ENCODE measurements around the gene ZNF200.

The ZNF200 gene

GRCh38 chr16:3194792-3195191 is 40.2 kb downstream of the ZNF200 start:
- TF ChIP-seq, protein P1, sequence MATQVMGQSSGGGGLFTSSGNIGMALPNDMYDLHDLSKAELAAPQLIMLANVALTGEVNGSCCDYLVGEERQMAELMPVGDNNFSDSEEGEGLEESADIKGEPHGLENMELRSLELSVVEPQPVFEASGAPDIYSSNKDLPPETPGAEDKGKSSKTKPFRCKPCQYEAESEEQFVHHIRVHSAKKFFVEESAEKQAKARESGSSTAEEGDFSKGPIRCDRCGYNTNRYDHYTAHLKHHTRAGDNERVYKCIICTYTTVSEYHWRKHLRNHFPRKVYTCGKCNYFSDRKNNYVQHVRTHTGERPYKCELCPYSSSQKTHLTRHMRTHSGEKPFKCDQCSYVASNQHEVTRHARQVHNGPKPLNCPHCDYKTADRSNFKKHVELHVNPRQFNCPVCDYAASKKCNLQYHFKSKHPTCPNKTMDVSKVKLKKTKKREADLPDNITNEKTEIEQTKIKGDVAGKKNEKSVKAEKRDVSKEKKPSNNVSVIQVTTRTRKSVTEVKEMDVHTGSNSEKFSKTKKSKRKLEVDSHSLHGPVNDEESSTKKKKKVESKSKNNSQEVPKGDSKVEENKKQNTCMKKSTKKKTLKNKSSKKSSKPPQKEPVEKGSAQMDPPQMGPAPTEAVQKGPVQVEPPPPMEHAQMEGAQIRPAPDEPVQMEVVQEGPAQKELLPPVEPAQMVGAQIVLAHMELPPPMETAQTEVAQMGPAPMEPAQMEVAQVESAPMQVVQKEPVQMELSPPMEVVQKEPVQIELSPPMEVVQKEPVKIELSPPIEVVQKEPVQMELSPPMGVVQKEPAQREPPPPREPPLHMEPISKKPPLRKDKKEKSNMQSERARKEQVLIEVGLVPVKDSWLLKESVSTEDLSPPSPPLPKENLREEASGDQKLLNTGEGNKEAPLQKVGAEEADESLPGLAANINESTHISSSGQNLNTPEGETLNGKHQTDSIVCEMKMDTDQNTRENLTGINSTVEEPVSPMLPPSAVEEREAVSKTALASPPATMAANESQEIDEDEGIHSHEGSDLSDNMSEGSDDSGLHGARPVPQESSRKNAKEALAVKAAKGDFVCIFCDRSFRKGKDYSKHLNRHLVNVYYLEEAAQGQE (IDR thresholded peaks at IDR 0.05; ENCODE audit: insufficient read depth in 1 of 2, low read depth in 2 of 2, low read length in 2 of 2) = no peak
- TF ChIP-seq FOXP2 (optimal IDR thresholded peaks at IDR 0.05; ENCODE audit: borderline replicate concordance, extremely low read depth, extremely low read length, insufficient read depth) = no peak
- no peak for TF ChIP-seq SIN3A (IDR thresholded peaks at IDR 0.05; ENCODE audit: borderline replicate concordance, insufficient read depth, low read length)
- TF ChIP-seq TAF1 (IDR thresholded peaks at IDR 0.05; ENCODE audit: borderline replicate concordance, insufficient read depth, low read length) = no peak
- no peak for TF ChIP-seq POLR2AphosphoS5 (IDR thresholded peaks at IDR 0.05; ENCODE audit: low read depth, low read length)

DNA sequence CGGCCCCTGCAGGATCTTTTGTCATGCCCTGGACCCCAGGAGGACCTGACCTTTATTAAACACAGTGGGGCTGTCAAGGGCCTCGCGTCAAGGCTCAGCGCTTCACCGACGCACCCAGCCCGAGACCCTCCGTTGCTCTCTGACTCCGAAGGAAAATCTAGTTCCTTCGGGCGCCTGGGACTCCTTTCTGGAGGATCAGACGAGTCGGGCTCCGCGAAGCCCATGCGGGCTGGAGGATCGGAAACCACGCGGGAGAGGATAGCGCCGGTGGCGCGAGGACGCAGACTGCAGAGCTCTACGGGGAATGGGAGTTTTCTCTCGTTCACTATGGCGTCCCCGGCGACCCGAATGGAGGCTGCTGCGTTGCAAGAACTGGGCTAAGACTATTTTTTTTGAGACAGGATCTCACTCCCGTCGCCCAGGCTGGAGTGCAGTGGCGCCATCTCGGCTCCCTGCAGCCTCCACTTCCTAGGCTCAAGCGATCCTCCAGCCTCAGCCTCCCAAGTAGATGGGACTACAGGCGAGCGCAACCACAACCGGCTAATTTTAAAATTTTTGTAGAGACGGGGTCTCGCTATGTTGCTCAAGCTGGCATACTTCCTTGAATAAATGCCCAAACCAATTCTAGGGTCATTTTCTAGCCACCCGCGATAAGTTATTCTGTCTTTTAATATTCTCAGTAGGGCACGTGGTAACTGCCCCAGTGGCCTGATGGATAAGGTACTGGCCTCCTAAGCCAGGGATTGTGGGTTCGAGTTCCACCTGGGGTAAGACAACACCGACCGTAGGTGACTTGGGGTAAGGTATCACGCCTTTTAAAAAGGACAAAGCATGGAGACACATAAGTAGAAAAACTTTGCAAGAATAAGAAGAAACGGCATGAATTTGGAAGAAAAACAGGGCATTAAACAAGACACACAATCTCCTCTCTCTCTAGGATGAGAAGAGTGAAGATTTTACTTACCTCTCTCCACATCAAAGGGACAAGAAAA is 41.4 kb downstream of the ZNF200 start:
- TF ChIP-seq, protein P1 (IDR thresholded peaks at IDR 0.05; ENCODE audit: insufficient read depth in 1 of 2, low read depth in 2 of 2, low read length in 2 of 2) = no peak
- TF ChIP-seq SIN3A (IDR thresholded peaks at IDR 0.05; ENCODE audit: borderline replicate concordance, insufficient read depth, low read length) (no peak), TAF1 (IDR thresholded peaks at IDR 0.05; ENCODE audit: borderline replicate concordance, insufficient read depth, low read length) (no peak), FOXP2 (optimal IDR thresholded peaks at IDR 0.05; ENCODE audit: borderline replicate concordance, extremely low read depth, extremely low read length, insufficient read depth) (no peak), POLR2AphosphoS5 (IDR thresholded peaks at IDR 0.05; ENCODE audit: low read depth, low read length) (no peak)

DNA sequence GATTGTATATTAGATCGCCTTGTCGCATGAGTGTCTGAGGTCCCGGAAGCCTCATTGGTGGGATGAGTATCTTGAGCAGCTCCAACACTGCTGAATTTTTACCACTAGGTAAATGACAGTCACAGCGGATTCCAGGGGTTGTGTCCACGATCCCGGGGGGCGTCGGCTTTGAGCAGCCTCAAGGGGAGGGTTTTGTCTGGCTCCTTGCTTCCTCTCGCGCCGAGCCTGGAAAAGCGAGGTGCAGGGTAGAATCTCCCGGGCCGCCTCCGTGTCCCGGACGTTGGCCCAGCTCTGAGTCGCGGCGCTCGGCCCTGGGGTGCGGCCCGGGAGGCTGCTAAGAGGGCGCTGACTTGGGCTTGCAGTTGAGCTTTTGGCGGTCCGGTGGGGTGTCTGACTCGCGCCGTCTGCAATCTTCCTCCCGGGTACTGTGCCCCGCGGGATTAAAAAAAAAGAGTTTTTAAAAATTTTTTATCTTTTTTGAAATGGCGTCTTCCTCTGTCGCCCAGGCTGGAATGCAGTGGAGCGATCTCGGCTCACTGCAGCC is 42.4 kb downstream of the ZNF200 start:
- TF ChIP-seq, protein P1 (IDR thresholded peaks at IDR 0.05; ENCODE audit: insufficient read depth in 1 of 2, low read depth in 2 of 2, low read length in 2 of 2) = no peak
- no peak for TF ChIP-seq TAF1 (IDR thresholded peaks at IDR 0.05; ENCODE audit: borderline replicate concordance, insufficient read depth, low read length)
- no peak for TF ChIP-seq POLR2AphosphoS5 (IDR thresholded peaks at IDR 0.05; ENCODE audit: low read depth, low read length)
- TF ChIP-seq FOXP2 (optimal IDR thresholded peaks at IDR 0.05; ENCODE audit: borderline replicate concordance, extremely low read depth, extremely low read length, insufficient read depth) = no peak
- no peak for TF ChIP-seq SIN3A (IDR thresholded peaks at IDR 0.05; ENCODE audit: borderline replicate concordance, insufficient read depth, low read length)

GRCh38 chr16:3190949-3191353 is 44.0 kb downstream of the ZNF200 start:
- TF ChIP-seq POLR2AphosphoS5 (IDR thresholded peaks at IDR 0.05; ENCODE audit: low read depth, low read length) (no peak), SIN3A (IDR thresholded peaks at IDR 0.05; ENCODE audit: borderline replicate concordance, insufficient read depth, low read length) (no peak), FOXP2 (optimal IDR thresholded peaks at IDR 0.05; ENCODE audit: borderline replicate concordance, extremely low read depth, extremely low read length, insufficient read depth) (no peak)
- TF ChIP-seq, protein P1 (IDR thresholded peaks at IDR 0.05; ENCODE audit: insufficient read depth in 1 of 2, low read depth in 2 of 2, low read length in 2 of 2) = no peak

All from PFSK-1 (cell line).